CD4-positive, alpha-beta T cell treated with Interleukin-1 beta for 1 hour (primary cell): ENCODE results near the gene CYBC1.
"Not testable (repeated sequence)": the region's sequence is repeated elsewhere in the genome, so short reads cannot be mapped to it uniquely, and the experiment has no call there.

Experiments
- DNase-seq, 2 donors: peaks; one replicate each; pipeline ENCODE4 v3.0.0-alpha.2; 2020 to 2022

CYBC1 gene

GRCh38 chr17:82432017-82432416 is 18.5 kb downstream of the CYBC1 start:
- no peak for DNase-seq

- no peak for DNase-seq
Measured at GRCh38 chr17:82429824-82430223, 20.7 kb downstream of the CYBC1 start.

GRCh38 chr17:82428546-82428945 is 22.0 kb downstream of the CYBC1 start:
- DNase-seq = no peak

GRCh38 chr17:82424863-82425159 is 25.7 kb downstream of the CYBC1 start:
- DNase-seq = no peak

- peak; percentile 51 to 56 for DNase-seq
Measured at GRCh38 chr17:82424001-82424862, 26.3 kb downstream of the CYBC1 start.

GRCh38 chr17:82419540-82419939 is 31.0 kb downstream of the CYBC1 start:
- DNase-seq = peak in 1 of 2 donors; percentile 22

GRCh38 chr17:82418001-82418986 is 32.3 kb downstream of the CYBC1 start, which contains the start of the genes HEXD and OGFOD3:
TSS of gene HEXD (plus strand) at chr17:82418347. CDS start at chr17:82419800, 1,453 bp downstream.
TSS of gene OGFOD3 (minus strand) at chr17:82418586. CDS start at chr17:82418485, 101 bp downstream.
- peak; percentile 87 to 88 for DNase-seq

- peak in 1 of 2 donors; percentile 8 for DNase-seq
Measured at GRCh38 chr17:82416771-82417170, 33.8 kb downstream of the CYBC1 start.

GRCh38 chr17:82416264-82416663 is 34.3 kb downstream of the CYBC1 start:
- no peak for DNase-seq

- DNase-seq = no peak
Measured at GRCh38 chr17:82415786-82416185, 34.8 kb downstream of the CYBC1 start.

GRCh38 chr17:82415336-82415735 is 35.2 kb downstream of the CYBC1 start:
- no peak for DNase-seq

- peak; percentile 70 to 77 for DNase-seq
Measured at GRCh38 chr17:82414548-82415281, 35.8 kb downstream of the CYBC1 start.

- no peak for DNase-seq
Measured at GRCh38 chr17:82412535-82413520, 37.7 kb downstream of the CYBC1 start.

GRCh38 chr17:82412081-82412480 is 38.5 kb downstream of the CYBC1 start:
- DNase-seq = not testable (repeated sequence)

GRCh38 chr17:82411396-82412053 is 39.0 kb downstream of the CYBC1 start:
- DNase-seq = no peak

- no peak for DNase-seq
Measured at GRCh38 chr17:82410014-82410716, 40.4 kb downstream of the CYBC1 start.

GRCh38 chr17:82408938-82409318 is 41.6 kb downstream of the CYBC1 start:
- DNase-seq = no peak

- DNase-seq = no peak
Measured at GRCh38 chr17:82408288-82408937, 42.1 kb downstream of the CYBC1 start.

GRCh38 chr17:82407255-82407654 is 43.3 kb downstream of the CYBC1 start:
- DNase-seq = no peak
